Neural progenitor cell (in vitro differentiated cells): ENCODE measurements around the gene MMS22L. TPM values are rescaled to one million over a fixed set of nuclear protein-coding genes. Genes with fewer than 3 reads are reported as not detected.

ENCODE experiments used
- DNase-seq: peaks from one replicate; pipeline ENCODE4 v3.0.0-alpha.2; 2016; ENCODE audit warnings: low spot score
- H2AFZ ChIP-seq: fragments of 200-600 bp; sonication (generic); replicated peaks from 2 replicates; pipeline ENCODE4 v1.6.1; 2016; ENCODE audit warnings: antibody characterized with exemption
- H3F3A ChIP-seq: fragments of 200-600 bp; sonication (generic); 2 replicates; pipeline ENCODE4 v1.6.1; 2016; ENCODE audit warnings: antibody characterized with exemption, low read depth
- H3K27ac ChIP-seq: fragments of 200-600 bp; sonication (generic); 2 replicates; pipeline ENCODE4 v1.5.1; 2016; ENCODE audit warnings: mild to moderate bottlenecking
- H3K27me3 ChIP-seq: fragments of 200-600 bp; sonication (generic); 2 replicates; pipeline ENCODE4 v1.6.1; 2016; ENCODE audit warnings: mild to moderate bottlenecking, moderate library complexity
- H3K36me3 ChIP-seq: fragments of 200-600 bp; sonication (generic); 2 replicates; pipeline ENCODE4 v1.5.1; 2016
- H3K4me1 ChIP-seq: fragments of 200-600 bp; sonication (generic); 2 replicates; pipeline ENCODE4 v1.6.1; 2016; ENCODE audit warnings: mixed run types
- H3K4me2 ChIP-seq: fragments of 200-600 bp; sonication (generic); 2 replicates; pipeline ENCODE4 v1.6.1; 2016
- H3K4me3 ChIP-seq: fragments of 200-600 bp; sonication (generic); 2 replicates; pipeline ENCODE4 v1.5.1; 2016
- H3K79me2 ChIP-seq: fragments of 200-600 bp; sonication (generic); 2 replicates; pipeline ENCODE4 v1.6.1; 2016; ENCODE audit warnings: low read depth
- H3K9ac ChIP-seq: fragments of 200-600 bp; sonication (generic); 2 replicates; pipeline ENCODE4 v1.6.1; 2016
- H3K9me3 ChIP-seq: fragments of 200-600 bp; sonication (generic); 2 replicates; pipeline ENCODE4 v1.5.1; 2016; ENCODE audit warnings: low read depth
- H4K20me1 ChIP-seq: fragments of 200-600 bp; sonication (generic); 2 replicates; pipeline ENCODE4 v1.6.1; 2016; ENCODE audit warnings: low read depth
- H3K27ac Mint-ChIP-seq: 3 replicates; pipeline ENCODE4 v1.8.0; 2021; ENCODE audit warnings: mixed read lengths
- H3K27me3 Mint-ChIP-seq: 2 replicates; pipeline ENCODE4 v1.8.0; 2022; ENCODE audit warnings: low read depth, mild to moderate bottlenecking, inconsistent platforms, moderate library complexity, mixed read lengths; ENCODE audit not compliant: insufficient read depth
- H3K36me3 Mint-ChIP-seq: 3 replicates; pipeline ENCODE4 v1.8.0; 2021; ENCODE audit warnings: mixed read lengths
- H3K4me1 Mint-ChIP-seq: 3 replicates; pipeline ENCODE4 v1.8.0; 2021; ENCODE audit warnings: mixed read lengths
- H3K4me3 Mint-ChIP-seq: 3 replicates; pipeline ENCODE4 v1.8.0; 2021; ENCODE audit warnings: mild to moderate bottlenecking, moderate library complexity, mixed read lengths
- H3K9me3 Mint-ChIP-seq: 3 replicates; pipeline ENCODE4 v1.8.0; 2020; ENCODE audit warnings: mixed read lengths
- EZH2 ChIP-seq: fragments of 200-600 bp; sonication (generic); IDR thresholded peaks from 2 replicates; pipeline ENCODE4 v1.6.1; 2017; ENCODE audit warnings: antibody characterized with exemption, mild to moderate bottlenecking, moderate library complexity
- EZH2phosphoT487 ChIP-seq: fragments of 200-600 bp; sonication (generic); IDR thresholded peaks from 2 replicates; pipeline ENCODE4 v1.6.1; 2017; ENCODE audit warnings: antibody characterized with exemption
- total RNA-seq: library from RNA; depleted of rRNA; stranded (reverse); fragments of >200 nt; gene quantifications from 2 replicates; pipeline ENCODE4 v1.2.3, GENCODE V29; 2015; ENCODE audit warnings: low replicate concordance
- TF ChIP-seq, protein P1 (sequence below): fragments of 200-600 bp; sonication (generic); IDR thresholded peaks from 2 replicates; pipeline ENCODE4 v1.5.1; 2017; ENCODE audit warnings: antibody characterized with exemption, mild to moderate bottlenecking

The MMS22L gene
- total RNA-seq, 1 donor from 2014 or later: 76.5 TPM

DNA sequence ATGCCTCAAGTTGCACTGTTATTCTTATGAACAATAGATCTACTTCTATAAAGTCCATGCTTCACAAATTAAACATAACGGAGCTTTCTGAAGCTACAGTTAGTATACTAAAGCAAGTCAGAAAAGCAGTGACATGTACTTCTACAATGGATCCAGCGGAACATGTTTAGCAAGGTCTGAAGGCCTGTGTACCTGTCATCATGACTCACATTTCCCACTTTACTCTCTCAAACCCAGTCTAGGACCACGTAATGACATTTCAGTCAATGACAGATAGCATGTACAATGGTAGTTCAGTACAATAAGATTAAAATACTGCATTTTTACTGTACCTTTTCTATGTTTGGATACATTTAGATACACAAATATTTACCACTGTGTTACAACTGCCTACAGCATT, 132.1 kb downstream of the MMS22L start:
- H4K20me1 ChIP-seq: no peaks in the 10 kb centered on the region
- H3K27ac Mint-ChIP-seq: no peak overlapping the region
- no peak overlapping the region for H3K4me3 ChIP-seq
- no peak for DNase-seq
- H3K4me1 ChIP-seq: no peaks in the 10 kb centered on the region
- H3F3A ChIP-seq: no peaks in the 10 kb centered on the region
- no peak overlapping the region for H3K4me2 ChIP-seq
- H2AFZ ChIP-seq: no peak overlapping the region
- H3K36me3 ChIP-seq: peaks cover 11% of the 10 kb centered on the region
- TF ChIP-seq EZH2phosphoT487 (no peak), EZH2 (no peak)
- TF ChIP-seq, protein P1, sequence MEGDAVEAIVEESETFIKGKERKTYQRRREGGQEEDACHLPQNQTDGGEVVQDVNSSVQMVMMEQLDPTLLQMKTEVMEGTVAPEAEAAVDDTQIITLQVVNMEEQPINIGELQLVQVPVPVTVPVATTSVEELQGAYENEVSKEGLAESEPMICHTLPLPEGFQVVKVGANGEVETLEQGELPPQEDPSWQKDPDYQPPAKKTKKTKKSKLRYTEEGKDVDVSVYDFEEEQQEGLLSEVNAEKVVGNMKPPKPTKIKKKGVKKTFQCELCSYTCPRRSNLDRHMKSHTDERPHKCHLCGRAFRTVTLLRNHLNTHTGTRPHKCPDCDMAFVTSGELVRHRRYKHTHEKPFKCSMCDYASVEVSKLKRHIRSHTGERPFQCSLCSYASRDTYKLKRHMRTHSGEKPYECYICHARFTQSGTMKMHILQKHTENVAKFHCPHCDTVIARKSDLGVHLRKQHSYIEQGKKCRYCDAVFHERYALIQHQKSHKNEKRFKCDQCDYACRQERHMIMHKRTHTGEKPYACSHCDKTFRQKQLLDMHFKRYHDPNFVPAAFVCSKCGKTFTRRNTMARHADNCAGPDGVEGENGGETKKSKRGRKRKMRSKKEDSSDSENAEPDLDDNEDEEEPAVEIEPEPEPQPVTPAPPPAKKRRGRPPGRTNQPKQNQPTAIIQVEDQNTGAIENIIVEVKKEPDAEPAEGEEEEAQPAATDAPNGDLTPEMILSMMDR: no peak
- peaks cover 24% of the 10 kb centered on the region for H3K36me3 Mint-ChIP-seq
- no peaks in the 10 kb centered on the region for H3K4me1 Mint-ChIP-seq
- H3K9me3 ChIP-seq: no peaks in the 10 kb centered on the region
- H3K27me3 Mint-ChIP-seq: no peaks in the 10 kb centered on the region
- peaks cover 7% of the 10 kb centered on the region for H3K9me3 Mint-ChIP-seq
- H3K27ac ChIP-seq: no peak overlapping the region
- no peak overlapping the region for H3K9ac ChIP-seq
- no peak overlapping the region for H3K4me3 Mint-ChIP-seq
- no peaks in the 10 kb centered on the region for H3K79me2 ChIP-seq
- no peaks in the 10 kb centered on the region for H3K27me3 ChIP-seq

DNA sequence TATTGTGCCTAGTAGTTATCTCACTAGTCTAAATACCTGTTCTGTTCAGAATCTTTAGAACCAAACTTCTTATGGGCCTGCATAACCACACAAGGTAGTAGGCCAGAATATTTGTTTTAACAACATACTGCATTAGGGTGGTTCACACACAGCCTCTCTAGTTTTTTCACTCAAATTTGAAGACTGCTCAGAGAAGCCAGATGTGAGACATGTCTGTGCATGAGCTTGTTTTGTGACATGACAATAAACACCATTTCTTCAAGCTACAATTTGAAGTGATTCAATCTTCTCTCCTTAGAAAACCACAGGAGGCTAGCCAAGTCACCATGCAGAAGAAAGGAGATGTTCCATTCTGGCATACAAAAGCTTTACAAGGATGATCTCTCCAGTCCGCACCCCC, 135.6 kb downstream of the MMS22L start:
- TF ChIP-seq, protein P1: no peak
- TF ChIP-seq EZH2phosphoT487 (no peak), EZH2 (no peak)
- H3K36me3 Mint-ChIP-seq: peaks cover 24% of the 10 kb centered on the region
- Histone ChIP-seq H3K4me3 (no peak overlapping the region), H3K79me2 (no peaks in the 10 kb centered on the region), H3K36me3 (peaks cover 12% of the 10 kb centered on the region), H3K9ac (no peak overlapping the region), H3K4me2 (no peak overlapping the region), H3K27ac (no peak overlapping the region), H2AFZ (no peak overlapping the region), H3K27me3 (no peaks in the 10 kb centered on the region), H3K9me3 (no peaks in the 10 kb centered on the region), H4K20me1 (no peaks in the 10 kb centered on the region), H3F3A (no peaks in the 10 kb centered on the region), H3K4me1 (no peaks in the 10 kb centered on the region)
- H3K27me3 Mint-ChIP-seq: no peaks in the 10 kb centered on the region
- no peaks in the 10 kb centered on the region for H3K4me1 Mint-ChIP-seq
- DNase-seq: no peak
- no peak overlapping the region for H3K27ac Mint-ChIP-seq
- H3K9me3 Mint-ChIP-seq: no peaks in the 10 kb centered on the region
- no peak overlapping the region for H3K4me3 Mint-ChIP-seq

DNA sequence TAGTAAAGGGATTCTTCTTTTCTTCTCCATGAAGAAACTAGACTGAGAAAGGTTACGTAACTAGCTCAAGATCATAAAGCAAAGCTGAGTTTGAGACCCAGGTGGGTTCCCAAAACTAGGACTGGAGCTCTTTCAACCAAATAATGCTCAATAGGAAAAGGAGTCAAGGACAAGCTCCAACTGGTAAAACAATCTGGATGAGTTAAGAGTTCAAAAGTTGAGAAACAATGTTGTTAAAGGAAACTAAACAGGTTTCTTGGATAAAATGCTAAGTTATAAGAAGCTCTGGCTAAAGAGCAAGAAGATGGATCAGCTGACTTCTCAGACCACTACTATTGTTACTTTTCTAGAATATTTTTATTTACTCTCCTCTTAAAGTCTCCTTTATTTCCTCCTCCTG, 137.3 kb downstream of the MMS22L start:
- Histone ChIP-seq H3K79me2 (no peaks in the 10 kb centered on the region), H3F3A (no peaks in the 10 kb centered on the region), H3K4me2 (no peak overlapping the region), H2AFZ (no peak overlapping the region), H3K27me3 (no peaks in the 10 kb centered on the region), H3K4me3 (no peak overlapping the region), H3K9ac (no peak overlapping the region), H3K9me3 (no peaks in the 10 kb centered on the region), H3K4me1 (no peaks in the 10 kb centered on the region), H3K36me3 (peaks cover 12% of the 10 kb centered on the region), H3K27ac (no peak overlapping the region), H4K20me1 (no peaks in the 10 kb centered on the region)
- DNase-seq: no peak
- TF ChIP-seq EZH2phosphoT487 (no peak), EZH2 (no peak)
- TF ChIP-seq, protein P1: no peak
- no peaks in the 10 kb centered on the region for H3K9me3 Mint-ChIP-seq
- no peak overlapping the region for H3K4me3 Mint-ChIP-seq
- no peaks in the 10 kb centered on the region for H3K4me1 Mint-ChIP-seq
- H3K27ac Mint-ChIP-seq: no peak overlapping the region
- peaks cover 24% of the 10 kb centered on the region for H3K36me3 Mint-ChIP-seq
- no peaks in the 10 kb centered on the region for H3K27me3 Mint-ChIP-seq

GRCh38 chr6:97141756-97142155, 141.3 kb downstream of the MMS22L start:
- Histone ChIP-seq H3K9me3 (no peaks in the 10 kb centered on the region), H4K20me1 (no peaks in the 10 kb centered on the region), H3F3A (no peaks in the 10 kb centered on the region), H3K27me3 (no peaks in the 10 kb centered on the region), H3K4me2 (no peak overlapping the region), H3K4me3 (no peak overlapping the region), H3K79me2 (no peaks in the 10 kb centered on the region), H2AFZ (no peak overlapping the region), H3K27ac (no peak overlapping the region), H3K9ac (no peak overlapping the region), H3K36me3 (peaks cover 3% of the 10 kb centered on the region), H3K4me1 (no peaks in the 10 kb centered on the region)
- Mint-ChIP-seq H3K4me3 (no peak overlapping the region), H3K4me1 (no peaks in the 10 kb centered on the region), H3K27ac (no peak overlapping the region), H3K27me3 (peaks cover 2% of the 10 kb centered on the region), H3K36me3 (peaks cover 16% of the 10 kb centered on the region), H3K9me3 (no peaks in the 10 kb centered on the region)
- TF ChIP-seq, protein P1: no peak
- TF ChIP-seq EZH2phosphoT487: no peak
- DNase-seq: no peak
